Measurements from ENCODE around the gene FBXO36.

Gene FBXO36

DNA sequence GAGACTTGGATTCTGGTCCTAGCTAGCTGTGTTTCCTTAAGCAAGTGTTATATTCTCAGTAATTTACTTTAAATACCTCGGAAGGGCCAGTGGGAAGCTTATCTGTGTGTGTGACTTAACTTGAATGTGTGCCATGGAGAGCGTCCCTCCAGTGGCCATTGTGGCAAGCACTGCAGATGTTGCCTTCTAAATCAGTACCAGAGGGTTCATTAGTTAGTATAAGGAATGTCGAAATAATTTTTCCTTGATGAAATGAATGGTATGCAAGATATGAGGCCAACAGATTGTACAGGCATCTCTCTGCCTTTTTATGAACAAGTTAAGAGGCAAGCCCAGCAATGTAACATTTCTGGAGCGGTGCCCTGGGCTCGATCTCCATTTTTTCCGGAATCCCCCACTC lies 52.0 kb downstream of the FBXO36 start:
- DNase-seq, result no peak

DNA sequence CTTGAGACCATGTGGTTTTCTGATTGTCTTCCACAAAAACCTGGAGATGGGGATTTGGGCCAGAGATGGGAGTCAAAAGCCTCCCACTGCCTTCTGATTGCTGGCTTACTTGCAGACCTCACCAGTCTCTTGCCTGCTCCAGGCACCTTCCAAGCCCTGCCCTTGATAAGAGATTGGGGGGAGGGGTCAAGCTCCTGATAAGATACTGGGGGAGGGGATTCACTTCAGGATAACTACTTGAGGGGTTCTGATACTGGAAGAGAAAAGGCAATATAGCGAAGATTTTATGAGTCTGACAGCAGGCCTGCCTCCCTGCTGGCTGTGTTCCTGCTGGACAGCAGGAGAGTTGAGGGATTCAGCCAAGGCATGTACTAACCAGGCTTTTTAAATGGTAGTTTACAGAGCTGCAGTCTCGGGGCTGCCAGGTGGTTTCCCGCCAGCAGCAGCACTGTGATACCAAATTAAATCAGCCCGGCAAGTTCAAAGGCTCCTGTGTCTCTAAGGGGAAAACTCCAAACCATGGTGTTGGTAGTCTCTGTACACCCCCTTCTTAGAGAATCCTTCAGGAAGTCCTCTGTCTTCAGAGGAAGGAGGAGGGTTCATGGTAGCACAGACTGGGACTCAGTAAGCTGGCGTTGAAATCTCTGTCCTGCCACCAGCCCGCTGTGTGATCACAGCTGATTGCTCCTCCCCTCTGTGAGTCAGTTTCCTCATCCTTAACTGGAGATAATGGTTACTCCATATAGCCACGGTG lies 58.3 kb downstream of the FBXO36 start:
- DNase-seq, result no peak

DNA sequence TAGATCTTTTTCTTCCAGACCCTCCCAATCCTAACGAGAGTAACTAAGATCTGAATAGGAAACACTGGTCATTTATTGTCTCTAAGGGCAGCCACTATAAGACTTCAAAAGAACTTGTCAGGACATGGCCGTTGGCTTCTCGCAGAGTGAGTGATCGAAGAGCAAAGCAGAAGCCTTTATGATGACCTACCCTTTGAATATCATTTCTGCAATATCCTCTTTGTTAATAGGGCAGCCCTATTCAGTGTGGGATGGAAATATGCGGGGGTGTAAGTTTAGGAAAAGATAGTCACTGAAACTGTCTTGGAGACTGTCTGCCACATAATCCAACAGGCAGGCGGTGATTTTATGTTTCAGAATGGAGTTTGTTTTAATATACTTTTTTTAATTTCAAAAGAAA lies 70.9 kb downstream of the FBXO36 start:
- no peak for DNase-seq

DNA sequence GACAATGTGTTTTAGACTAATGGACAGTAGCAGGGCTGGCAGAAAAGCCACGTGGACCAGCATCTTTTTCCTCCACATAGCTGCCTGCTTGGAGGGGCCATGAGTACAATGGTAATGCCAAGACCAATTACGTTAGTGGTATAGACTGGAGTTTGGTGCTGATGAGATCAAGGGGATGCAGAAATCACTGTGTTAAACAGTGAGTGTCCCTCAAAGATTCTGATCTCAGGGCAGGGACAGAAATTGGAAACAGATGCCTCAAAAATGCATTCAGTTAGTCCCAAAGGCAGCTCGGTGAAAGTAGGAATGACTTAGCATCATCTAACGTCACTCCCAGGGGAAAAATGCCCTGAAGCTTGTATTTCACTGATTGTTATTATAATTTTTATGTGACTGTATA lies 74.0 kb downstream of the FBXO36 start:
- no peak for DNase-seq

DNA sequence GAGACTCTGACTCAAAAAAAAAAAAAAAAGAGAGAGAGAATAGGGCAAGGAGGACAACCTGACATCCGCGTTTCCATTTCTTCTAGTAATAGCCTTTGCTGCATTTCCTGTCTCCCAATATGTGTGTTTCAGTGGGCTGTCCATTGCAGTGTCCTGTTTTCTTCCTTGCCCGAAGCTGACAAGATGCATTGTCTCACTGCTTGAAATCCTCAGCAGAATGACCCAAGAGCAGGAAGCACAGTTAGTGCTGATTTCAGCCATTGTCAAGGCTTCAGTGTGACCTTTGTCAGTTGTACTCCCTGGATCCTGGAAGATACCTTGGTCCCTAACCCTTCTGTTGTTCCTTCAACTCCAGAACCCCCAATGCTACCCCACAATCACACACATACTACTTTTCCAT lies 75.3 kb downstream of the FBXO36 start:
- no peak for DNase-seq

DNA sequence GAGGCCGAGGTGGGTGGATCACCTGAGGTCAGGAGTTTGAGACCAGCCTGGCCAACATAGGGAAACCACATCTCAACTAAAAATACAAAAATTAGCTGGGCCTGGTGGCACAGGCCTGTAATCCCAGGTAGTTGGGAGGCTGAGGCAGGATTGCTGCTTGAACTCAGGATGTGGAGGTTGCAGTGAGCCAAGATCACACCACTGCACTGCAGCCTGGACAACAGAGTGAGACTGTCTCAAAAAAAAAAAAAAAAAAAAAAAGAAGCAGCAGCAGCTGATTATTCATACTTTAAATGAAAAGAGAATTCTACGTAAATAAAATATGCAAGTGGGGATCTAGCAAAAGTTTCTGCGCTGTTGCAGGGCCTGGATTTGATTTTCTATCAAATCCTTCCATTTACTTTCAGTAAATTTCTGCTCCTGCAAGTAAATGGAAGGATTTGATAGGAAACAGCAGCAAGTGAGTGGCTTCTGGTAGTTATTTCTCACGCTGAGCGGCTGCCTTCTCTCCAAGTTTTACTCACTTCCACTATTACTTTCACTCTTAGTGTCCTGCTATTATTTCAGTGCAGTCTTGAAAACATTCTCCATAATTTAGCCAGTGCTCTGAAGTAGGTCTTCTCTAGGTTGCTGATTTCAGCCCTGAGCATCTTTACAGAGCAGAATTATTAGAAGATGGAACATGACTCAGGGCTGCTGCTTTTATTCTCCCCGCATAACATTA lies 78.0 kb downstream of the FBXO36 start:
- DNase-seq, result no peak

DNA sequence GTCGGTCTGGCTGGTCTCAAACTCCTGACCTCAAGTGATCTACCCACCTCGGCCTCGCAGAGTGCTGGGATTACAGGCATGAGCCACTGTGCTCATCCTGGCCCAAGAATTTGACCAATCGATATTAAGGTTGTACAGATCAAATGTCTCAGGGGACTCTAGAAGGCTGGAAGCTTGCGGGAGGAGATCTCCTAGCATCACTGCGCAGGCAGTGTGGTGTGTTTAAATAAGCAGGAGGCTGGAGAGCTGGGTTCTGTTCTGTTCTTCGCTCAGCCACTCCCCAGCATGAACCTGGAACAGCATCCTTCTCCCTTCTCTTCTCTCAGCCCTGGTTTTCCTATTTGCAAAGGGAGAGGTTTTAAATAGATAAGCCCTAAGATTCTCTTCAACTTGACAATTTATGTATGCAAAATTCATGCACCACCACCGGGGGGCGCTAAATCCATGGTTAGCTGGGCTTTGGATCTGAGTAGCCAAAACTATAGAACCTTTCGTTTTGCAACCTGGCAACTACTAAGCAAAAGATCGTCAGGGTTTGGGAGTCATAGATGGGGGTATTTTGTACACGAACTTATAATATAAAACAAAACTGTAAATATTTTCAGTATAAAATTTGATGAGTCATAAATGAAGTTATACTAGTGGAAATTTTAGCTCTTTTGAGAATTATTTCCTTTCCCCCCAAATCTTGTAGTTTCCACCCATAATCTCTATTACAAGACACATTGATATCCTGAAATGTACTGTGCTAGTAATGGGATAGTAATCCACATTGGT lies 85.8 kb downstream of the FBXO36 start:
- peak; percentile 73 for DNase-seq

DNA sequence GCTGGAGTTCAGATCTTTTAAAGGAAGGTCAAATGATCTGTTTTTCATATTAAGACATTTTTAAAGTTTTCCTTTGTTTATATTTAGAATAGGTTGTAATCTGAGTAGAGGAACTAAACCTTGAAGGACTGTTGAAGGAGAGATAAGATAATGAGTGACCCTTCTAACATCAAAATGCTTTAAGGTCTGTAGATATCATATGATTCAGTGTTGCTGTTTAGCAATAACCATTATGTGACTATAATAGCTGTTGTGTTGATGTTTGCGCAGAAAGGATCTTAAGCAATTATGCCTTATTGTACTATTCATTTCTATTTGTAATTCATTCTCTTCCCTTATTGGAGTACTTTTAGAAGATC lies 86.4 kb downstream of the FBXO36 start:
- no peak for DNase-seq

DNA sequence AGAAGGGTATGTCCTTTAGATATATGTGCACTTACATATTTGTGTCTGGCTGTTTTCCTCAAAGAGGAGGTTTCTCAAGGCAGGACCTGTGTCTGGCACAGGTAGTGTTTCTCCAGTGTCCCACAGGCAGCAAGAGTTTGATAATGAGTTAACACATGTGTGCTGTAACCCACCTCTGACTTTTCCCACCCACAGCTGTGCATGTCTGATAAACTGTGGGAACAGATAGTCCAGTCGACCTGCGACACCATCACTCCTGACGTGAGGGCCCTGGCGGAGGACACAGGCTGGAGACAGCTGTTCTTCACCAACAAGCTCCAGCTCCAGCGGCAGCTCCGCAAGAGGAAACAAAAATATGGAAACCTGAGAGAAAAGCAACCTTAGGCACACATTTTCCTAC lies 88.2 kb downstream of the FBXO36 start:
- no peak for DNase-seq

DNA sequence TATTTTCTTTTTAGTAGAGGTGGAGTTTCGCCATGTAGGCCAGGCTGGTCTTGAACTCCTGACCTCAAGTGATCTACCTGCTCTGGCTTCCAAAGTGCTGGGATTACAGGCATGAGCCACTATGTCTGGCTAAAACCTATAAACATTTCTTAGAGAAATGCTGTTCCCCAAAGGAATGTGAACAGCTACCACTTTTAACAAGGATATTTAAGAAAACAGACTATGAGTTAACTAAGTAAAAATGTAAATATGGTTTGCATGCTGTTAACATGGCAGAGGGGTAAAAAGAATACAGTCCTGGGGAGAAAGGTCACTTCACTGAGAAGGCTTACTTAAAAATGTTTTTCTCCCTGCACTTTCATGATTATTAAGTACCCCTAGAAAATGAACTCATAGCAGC lies 89.3 kb downstream of the FBXO36 start:
- no peak for DNase-seq

DNA sequence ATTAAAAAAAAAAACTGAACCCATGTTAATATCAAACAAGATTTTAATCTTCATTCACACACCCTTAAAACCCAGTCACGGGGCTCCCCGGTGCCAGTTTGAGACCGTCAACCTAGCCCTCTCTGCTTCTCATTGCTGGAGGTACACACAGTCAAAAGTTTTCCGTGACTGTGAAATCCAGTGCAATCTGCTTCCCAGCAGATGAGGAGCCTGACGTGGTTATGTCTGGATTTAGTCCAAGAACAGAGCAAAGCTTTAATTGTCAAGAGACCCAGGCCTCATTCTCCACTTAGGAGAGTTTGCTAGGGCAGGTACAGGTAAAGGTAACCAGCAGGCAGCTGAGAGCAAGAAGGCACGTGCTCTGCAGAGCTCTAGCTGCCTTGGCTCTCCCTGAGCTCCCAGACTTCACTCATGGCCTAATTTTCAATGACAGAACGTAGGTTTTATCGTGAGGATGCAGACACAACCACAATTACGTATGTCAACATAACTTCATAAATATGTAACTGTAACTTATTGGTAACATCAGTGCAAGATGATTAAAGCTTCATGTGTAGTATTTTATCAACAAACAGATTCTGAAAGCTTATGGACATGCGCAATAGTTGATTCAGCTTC lies 90.1 kb downstream of the FBXO36 start:
- DNase-seq, result no peak

DNA sequence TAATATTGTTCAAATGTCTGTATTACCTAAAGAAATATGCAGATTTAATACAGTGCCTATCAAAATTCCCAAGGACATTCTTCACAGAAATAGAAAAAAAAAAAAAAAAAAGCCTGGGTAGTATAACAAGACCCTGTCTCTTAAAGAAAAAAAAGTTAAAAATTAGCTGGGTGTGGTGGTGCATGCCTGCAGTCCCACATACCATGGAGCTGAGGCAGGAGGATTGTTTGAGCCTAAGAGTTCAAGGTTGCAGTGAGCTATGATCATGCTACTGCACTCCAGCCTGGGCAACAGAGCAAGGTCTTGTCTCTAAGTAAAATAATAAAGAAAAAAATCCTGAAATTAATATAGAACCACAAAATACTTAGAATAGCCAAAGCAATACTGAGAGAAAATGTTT lies 94.5 kb downstream of the FBXO36 start:
- no peak for DNase-seq

DNA sequence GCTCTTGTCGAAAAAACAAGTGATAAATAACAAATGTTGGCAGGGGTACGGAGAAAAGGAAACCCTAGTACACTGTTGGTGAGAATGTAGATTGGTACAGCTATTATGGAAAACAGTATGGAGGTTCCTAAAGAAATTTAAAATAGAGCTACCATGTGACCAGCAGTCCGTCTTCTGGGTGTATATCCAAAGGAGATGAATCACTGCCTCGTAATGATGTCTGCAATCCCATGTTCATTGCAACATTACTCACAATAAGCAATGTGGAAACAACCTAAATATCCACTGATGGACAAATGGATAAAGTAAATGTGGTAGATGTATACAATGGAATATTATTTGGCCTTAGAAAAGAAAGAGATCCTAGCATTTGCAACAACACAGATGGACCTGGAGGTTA lies 95.8 kb downstream of the FBXO36 start:
- no peak for DNase-seq

DNA sequence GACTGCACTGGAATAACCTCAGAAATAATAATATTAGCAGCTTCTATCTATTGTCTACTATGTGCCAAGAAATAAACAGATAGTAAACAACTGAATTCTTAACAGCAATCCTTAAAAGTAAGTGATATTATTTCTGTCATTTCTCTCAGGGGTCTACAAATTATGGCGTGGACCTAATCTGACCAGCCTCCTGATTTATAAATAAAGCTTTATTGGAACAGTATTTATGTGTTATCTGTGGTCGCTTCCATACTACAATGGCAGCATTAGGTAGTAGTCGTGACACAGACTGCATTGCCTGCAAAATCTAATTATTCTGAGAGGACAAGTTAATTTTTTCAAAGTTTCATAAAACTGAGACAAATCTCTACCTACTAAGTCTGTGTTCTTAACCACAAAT lies 97.4 kb downstream of the FBXO36 start:
- no peak for DNase-seq

DNA sequence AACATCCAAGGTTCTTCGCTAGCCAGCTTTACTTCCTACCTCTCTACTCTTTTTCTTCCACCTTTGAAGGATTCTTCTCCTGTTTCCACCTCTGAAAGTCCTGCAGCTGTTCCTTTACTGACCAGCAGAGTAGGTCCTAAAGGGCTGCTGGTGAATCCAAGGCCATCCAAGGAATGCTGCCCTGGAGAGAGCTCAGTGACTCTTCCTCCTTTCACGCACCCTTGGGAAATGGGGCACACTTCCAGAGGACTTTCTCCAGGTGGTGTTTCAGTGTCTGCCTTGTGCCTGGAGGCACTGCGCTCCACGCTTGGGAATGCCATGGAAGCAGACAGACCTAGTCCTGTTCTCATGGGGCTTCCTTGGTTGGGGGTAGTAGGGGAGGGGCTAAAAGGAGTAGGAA lies 101.0 kb downstream of the FBXO36 start:
- DNase-seq, result no peak

DNA sequence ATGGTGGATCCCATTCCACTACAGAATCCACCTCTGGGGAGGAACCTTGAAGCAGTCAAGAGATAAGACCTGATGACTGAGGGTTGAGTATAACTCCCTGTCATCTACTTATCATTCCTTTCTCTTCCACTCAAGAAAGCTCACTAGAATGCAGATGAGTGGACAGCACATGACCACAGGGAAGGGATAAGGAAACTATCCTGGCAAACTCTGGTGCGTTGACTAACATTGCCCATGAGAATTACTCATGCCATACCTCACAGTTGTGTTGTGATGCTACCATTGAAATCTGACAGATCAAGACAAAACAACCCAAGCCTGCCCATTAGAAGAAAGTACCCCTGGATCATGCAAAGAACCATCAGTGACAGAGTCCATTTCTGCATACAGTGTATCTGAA lies 119.9 kb downstream of the FBXO36 start:
- no peak for DNase-seq

DNA sequence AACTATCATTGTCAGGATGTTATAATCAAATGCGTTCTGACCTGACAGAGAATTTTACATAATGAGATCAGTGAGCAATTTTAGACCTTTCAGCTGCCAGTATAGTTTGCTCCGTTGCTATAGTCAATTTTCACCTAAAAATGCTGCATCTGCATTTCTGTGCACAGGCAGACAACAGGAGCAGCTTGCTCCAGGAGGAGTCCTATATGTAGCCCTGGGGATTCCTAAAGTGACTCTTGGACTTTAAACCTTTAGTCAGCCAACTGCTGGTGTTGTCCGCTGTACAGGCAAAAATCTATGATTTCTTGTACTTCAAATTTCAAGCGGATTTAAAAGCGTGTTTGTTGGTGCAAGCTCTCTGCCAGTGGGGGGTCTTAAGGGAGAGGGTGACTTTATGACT lies 120.7 kb downstream of the FBXO36 start:
- DNase-seq, result no peak

DNA sequence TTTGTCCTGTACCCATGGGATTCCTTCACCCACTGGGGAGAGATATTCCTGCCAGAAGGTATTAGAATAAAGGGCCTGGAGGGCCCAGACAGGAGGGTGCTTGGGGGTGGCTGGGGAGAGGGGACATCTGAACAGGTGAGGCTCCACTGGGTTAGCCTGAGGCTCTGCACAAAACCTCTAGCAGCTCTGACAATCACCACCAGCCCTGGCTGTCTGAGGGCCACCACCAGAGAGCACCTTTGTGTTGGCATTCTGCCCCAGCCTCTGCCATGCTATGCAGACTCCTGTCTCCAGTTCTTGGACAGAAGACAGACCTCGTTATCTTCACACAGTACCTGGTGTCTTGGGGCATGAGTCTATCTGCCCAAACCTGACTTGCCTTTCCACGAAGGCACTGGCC lies 121.2 kb downstream of the FBXO36 start:
- DNase-seq, result no peak

DNA sequence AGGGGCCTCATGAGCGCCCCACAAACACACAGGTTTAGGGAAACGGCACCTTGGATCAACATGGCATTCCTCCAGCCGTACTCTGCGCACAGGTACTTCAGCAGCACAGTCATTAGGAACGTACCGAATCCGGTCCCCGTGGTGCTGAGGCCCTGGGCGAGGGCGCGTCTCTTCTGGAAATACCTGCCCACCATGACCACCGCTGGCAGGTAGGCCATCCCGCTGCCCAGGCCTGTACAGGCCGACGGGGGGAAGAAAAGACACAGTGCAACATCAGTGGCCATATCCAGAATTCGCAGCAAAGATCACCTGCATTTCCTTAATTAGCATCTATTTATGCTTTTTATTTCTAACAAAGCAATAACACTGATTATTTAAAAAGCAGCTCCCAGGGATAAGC lies 124.2 kb downstream of the FBXO36 start:
- no peak for DNase-seq

DNA sequence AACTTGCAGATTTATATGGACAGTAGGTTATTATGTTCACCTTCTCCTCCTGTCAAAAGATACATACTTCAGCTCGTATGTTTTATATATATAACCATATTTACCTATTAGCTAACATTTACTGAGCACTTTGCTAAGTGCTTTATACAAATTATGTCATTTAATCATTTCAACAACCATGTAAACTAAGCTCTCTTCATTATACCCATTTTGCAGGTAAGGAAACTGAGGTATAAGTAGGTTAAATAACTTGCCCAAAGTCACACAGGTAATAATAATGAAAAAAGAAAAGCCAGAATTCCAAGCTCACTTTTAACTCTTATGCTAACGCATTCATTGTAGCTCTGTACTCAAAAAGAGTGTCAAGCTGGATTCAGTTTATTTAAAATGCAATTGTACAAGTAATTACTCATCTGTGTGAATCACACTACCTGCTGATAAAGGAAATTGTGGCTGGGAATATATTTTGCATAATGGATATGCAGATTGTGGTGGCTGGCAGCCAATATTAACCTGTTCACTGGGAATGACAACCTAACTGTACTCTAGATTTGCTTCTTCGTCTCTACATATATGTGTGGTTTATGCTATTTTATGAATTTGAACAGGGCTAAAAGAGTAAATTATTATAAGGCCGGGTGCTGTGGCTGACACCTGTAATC lies 125.8 kb downstream of the FBXO36 start:
- DNase-seq, result no peak

DNA sequence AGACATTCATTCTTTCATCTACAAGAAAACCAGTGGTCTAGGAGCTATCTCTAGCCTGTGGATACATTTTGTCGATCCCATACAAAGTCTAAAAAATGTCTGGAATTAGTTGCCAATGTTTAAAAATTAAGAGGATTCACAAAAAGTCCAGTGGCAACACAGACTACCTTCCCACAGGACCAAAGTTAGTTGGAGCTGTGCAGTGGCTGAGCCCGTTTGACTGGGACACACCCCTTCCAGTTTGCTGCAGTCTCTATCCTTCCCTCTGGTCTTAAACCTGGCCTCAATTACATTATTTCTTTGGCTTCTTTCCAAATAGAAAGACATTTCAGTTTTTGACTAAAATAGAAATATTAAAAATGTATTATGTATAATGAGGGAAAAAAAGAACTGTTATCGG lies 127.8 kb downstream of the FBXO36 start:
- DNase-seq, result no peak

DNA sequence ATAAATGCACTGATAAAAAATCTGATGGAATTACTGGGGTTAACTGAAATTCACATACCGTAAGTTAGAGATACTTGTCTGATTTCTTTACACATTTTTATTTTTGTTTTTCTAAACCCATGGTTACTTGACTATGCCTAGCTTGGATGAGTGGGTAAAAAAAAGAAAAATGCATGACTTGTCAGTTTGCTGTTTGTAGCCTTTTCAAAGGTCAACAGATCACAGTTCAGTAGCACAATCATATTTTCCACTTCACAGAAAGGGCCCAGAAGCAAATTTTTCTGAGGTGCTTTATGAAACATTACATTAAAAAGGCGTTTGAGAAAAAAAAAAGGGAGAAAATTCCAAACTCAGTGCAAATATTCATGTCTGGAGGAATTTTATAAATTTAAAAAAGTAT lies 130.0 kb downstream of the FBXO36 start:
- DNase-seq, result no peak

Measured in CD4-positive, alpha-beta T cell treated with Interleukin-21 for 1 hour (primary cell).